NCI-H1417 treated with DMSO at 0.1 percent for 48 hours (cell line): ENCODE results near the gene NLRP7.
"Not testable (repeated sequence)": the region's sequence is repeated elsewhere in the genome, so short reads cannot be mapped to it uniquely, and the experiment has no call there.

Experiments used
- DNase-seq: peaks from one replicate; lab custom pipeline; 2025; lab: John Stamatoyannopoulos, UW

NLRP7 gene

GRCh38 chr19:54919646-54920563 is 27.4 kb downstream of the NLRP7 start:
- not testable (repeated sequence) for DNase-seq

DNA sequence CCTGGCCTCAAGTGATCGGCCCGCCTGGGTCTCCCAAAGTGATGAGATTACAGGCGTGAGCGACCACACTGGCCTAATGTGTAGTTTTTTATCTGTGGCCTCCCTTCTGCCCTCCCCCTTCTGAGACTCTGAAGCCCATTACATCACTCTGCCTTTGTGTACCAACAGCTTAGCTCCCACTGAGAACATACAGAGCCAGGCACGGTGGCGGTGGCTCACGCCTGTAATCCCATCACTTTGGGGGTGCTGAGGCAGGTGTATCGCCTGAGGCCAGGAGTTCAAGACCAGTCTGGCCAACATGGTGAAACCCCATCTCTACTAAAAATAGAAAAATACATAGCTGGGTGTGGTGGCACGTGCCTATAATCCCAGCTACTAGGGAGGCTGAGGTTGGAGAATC is 28.8 kb downstream of the NLRP7 start:
- no peak for DNase-seq

GRCh38 chr19:54916822-54917221 is 30.5 kb downstream of the NLRP7 start:
- DNase-seq: no peak

DNA sequence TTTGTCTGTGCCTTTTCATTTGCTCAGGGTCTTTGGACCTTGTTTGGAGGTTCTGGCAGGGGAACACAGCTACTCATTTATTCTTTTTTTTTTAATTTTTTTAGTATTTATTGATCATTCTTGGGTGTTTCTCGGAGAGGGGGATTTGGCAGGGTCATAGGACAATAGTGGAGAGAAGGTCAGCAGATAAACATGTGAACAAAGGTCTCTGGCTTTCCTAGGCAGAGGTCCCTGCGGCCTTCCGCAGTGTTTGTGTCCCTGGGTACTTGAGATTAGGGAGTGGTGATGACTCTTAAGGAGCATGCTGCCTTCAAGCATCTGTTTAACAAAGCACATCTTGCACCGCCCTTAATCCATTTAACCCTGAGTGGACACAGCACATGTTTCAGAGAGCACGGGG is 39.4 kb downstream of the NLRP7 start:
- not testable (repeated sequence) for DNase-seq

DNA sequence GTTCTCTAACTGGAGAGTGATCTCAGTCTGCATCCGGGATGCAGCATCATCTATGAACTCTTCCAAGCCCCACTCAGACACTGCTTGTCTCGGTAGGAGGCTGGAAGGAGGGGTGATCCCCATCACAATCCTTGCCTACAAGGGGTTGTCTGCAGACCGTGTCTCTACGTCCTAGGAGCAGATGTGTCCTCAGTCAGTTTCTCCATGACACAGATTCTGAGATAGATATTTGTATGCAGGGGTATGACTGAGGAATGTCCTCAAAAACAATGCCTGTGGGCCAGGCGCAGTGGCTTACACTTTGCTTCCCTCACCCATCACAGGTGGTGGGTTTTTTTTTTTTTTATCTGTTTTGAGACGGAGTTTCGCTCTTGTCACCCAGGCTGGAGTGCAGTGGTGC is 40.5 kb downstream of the NLRP7 start:
- no peak for DNase-seq

DNA sequence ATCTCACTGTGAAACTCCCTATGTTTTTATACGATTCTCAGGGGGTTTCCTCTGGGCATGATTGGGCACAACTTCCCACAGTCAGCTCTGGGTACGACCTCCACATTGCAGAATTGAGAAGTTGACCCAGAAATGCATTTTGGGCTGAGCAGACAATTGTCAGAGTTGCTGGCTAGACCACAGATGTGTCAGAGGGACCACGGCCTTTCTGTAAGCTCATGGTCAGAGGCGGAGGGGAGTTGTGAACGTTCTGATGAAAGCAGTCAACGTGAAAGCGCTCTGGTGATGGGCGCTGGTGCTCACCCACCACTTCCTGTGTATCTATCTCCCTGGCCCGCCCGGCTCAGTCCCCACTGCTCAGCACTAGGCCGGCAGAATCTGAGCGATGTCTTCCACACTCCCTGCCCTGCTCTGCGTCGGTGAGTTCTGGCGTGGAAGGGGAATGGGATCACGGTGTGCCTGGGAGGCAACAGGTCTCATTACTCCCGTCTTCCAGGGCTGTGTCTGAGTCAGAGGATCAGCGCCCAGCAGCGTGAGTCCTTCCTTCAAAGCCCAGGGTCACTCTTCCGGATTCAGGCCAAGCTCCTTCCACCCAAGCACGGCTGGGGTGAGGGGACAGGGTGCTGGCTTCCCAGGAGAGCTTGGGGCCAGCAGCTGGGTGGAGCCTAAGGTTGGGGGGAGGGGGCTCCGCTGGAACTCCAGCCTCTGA is 41.4 kb downstream of the NLRP7 start, which contains the start of gene NCR1:
Gene NCR1 (plus strand): TSS at position 346 of the 709 bp plus-strand sequence. CDS start 40 bp downstream, at position 386.
- DNase-seq: no peak

DNA sequence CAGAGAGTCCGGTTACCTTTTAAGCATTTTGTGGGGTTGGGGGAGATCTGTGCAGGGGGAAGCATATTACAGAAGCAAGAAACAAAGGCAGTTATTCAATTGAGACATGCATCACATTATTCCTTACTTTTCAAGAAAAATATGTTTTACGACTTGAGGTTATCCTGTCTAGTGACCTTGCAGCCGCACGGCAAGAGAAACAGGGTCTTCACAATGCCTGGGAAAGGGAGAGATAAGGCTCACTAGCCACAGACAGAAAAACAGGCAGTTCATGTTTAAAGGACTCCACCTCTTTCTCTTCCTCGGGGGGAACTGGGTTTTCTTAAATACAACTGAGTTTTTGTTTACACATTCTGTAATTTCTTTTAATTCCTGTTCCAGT is 41.9 kb downstream of the NLRP7 start:
- no peak for DNase-seq

DNA sequence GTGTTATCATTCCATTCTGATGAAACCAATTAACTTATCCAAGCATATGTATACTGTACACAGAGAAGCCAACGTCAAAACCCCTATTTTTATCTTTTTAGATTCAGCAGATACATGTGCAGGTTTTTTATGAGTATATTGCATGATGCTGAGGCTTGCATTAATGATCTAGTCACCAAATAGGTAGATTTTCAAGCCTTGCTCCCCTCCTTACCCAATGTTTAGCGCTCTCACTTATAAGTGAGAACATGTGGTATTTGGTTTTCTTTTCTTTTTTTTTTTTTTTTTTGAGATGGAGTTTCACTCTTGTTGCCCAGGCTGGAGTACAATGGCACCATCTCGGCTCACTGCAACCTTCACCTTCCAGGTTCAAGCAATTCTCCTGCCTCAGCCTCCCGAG is 43.1 kb downstream of the NLRP7 start:
- DNase-seq: not testable (repeated sequence)

- DNase-seq: no peak
Observed at GRCh38 chr19:54903303-54903702, 44.0 kb downstream of the NLRP7 start.

DNA sequence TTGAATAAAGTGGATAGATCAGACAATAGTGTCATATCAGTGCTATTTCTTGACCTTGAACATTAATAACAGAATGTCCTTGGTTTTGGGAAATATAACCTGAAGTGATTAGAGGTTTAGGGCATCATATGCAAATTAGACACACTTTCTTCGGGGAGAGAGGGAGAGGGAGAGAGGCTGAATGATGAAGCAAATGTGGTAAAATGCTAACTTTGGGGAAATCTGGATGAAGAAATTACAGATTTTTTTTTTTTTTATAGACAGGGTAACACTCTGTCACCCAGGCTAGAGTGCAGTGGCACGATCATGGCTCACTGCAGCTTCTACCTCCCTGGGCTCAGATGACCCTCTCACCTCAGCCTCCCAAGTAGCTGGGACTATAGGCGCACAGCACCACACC is 45.3 kb downstream of the NLRP7 start:
- DNase-seq: no peak

DNA sequence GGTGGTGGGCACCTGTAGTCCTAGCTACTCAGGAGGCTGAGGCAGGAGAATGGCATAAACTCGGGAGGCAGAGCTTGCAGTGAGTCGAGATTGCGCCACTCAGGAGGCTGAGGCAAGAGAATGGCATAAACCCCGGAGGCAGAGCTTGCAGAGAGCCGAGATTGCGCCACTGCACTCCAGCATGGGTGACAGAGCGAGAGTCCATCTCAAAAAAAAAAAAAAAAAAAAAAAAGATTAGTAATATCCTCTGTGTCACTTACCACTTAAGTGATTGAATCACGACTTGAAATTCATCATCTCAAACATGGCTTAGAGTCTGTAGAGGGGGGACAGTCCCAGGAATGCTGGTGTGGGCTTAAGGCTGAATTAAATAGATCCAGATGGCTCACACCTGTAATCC is 46.2 kb downstream of the NLRP7 start:
- not testable (repeated sequence) for DNase-seq

- not testable (repeated sequence) for DNase-seq
Observed at GRCh38 chr19:54899646-54900045, 47.7 kb downstream of the NLRP7 start.

- DNase-seq: not testable (repeated sequence)
Observed at GRCh38 chr19:54898685-54899084, 48.6 kb downstream of the NLRP7 start.

DNA sequence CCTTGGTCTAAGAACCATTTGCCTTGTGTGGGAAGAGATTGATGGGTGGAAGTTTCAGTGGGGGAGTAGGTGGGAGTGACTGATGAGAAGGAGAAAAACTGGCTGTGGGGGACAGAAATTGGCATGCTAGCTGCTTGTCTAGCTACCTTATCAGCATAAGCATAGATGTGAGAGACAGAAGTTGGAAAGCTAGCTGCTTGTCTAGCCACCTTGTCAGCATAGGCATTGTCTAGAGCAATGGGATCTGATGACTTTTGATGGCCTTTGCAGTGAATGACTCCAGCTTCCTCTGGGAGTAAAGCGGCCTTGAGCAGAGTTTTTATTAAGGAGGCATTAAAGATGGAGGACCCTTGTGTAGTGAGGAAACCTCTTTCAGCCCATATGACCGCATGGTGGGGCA is 51.3 kb downstream of the NLRP7 start:
- no peak for DNase-seq

DNA sequence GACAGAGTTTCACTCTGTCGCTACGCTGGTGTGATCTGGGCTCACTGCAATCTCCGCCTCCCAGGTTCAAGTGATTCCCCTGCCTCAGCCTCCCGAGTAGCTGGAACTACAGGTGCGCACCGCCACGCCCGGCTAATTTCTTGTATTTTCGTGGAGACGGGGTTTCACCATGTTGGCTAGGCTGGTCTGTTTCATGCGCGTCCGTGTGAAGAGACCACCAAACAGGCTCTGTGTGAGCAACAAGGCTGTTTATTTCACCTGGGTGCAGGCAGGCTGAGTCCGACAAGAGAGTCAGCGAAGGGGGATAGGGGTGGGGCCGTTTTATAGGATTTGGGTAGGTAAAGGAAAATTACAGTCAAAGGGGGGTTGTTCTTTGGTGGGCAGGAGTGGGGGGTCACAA is 53.2 kb downstream of the NLRP7 start:
- not testable (repeated sequence) for DNase-seq

GRCh38 chr19:54893406-54893805 is 53.9 kb downstream of the NLRP7 start:
- no peak for DNase-seq

DNA sequence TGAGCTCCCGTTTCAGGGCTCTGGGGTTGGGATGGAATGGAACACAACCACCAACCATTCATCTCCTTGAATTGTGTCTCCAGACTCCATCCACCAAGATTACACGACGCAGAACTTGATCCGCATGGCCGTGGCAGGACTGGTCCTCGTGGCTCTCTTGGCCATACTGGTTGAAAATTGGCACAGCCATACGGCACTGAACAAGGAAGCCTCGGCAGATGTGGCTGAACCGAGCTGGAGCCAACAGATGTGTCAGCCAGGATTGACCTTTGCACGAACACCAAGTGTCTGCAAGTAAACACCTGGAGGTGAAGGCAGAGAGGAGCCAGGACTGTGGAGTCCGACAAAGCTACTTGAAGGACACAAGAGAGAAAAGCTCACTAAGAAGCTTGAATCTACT is 57.8 kb downstream of the NLRP7 start:
- no peak for DNase-seq

DNA sequence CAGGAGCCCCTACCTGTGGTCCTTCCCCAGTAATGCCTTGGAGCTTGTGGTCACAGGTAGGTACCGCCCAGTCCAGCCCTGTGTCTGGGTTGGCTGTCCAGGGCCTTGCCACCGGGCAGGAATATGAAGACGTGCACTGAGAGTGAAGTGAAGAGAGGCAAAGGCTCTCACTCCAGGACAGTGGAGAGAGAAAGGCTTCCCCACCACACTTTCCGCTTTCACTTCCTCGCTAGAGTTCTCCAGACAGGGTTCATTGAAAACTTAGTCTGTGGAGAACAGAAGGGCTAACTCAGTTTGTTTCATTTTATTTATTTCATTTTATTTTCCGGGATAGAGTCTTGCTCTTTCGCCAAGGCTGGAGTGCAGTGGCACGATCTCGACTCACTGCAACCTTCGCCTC is 59.1 kb downstream of the NLRP7 start:
- no peak for DNase-seq

DNA sequence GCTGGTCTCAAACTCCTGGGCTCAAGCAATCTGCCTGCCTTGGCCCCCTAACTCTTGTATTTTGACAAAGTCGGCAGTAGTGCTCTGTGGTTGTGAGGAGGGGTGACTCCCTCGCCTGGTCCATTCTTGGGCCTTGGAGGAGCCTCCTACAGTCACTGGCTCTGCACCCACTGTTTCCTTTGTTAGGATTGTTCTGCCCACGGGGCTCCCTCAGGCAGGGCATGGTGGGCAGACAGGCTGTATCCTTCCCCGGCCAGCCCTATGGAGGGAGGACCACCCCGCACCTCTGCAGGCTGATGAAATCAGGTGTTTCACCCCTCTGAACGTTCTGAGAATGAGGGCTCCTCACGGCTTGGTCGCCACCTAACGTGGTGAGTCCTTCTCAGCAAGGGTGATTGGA is 64.1 kb downstream of the NLRP7 start:
- DNase-seq: no peak

- no peak for DNase-seq
Observed at GRCh38 chr19:54882758-54883157, 64.6 kb downstream of the NLRP7 start.

DNA sequence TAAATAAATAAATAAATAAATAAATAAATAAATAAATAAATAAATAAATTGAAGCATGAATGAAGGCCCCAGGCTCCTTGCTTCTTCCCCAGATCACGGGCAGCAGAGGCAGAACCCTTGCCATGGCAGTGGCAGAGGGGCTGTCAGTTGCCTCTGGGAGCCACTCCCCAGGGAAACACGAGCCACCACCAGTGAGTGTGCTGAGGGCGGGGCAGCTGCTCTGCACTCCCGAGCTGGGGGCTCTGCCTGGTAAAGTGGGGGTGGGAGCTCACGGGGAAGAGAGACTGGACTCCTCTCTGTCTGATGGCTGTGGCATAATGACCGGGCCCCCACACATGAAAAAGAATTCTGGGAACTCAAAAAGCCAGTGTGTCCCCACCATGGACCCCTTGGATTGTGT is 65.4 kb downstream of the NLRP7 start:
- no peak for DNase-seq

GRCh38 chr19:54877471-54877870 is 69.9 kb downstream of the NLRP7 start:
- DNase-seq: no peak

GRCh38 chr19:54875506-54875905 is 71.8 kb downstream of the NLRP7 start:
- DNase-seq: no peak
